Measurements from ENCODE around the gene GPR35.
A peak's percentile ranks its signal among the peaks of the same experiment; 100 is the strongest.
"Not testable (repeated sequence)": the region's sequence is repeated elsewhere in the genome, so short reads cannot be mapped to it uniquely, and the experiment has no call there.

The GPR35 gene

DNA sequence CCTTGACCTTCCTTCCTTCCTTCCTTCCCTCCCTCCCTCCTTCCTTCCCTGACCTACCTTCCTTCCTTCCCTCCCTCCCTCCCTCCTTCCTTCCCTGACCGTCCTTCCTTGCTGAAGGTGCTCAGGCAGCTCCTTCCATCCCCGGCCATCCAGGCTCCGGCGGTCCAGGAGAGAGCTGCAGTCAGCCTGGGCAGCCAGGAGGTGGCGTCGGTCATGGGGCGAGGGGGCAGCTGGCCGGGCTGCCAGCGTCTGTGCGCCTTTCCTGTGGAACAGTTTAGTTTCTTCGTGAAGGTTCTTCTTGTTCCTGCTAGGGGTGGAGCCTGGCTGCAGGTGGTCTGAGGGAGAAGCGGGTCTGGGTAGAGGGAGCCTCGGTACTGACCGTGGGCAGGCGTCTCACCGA, 15.7 kb downstream of the GPR35 start:
- DNase-seq = peak; percentile 3

DNA sequence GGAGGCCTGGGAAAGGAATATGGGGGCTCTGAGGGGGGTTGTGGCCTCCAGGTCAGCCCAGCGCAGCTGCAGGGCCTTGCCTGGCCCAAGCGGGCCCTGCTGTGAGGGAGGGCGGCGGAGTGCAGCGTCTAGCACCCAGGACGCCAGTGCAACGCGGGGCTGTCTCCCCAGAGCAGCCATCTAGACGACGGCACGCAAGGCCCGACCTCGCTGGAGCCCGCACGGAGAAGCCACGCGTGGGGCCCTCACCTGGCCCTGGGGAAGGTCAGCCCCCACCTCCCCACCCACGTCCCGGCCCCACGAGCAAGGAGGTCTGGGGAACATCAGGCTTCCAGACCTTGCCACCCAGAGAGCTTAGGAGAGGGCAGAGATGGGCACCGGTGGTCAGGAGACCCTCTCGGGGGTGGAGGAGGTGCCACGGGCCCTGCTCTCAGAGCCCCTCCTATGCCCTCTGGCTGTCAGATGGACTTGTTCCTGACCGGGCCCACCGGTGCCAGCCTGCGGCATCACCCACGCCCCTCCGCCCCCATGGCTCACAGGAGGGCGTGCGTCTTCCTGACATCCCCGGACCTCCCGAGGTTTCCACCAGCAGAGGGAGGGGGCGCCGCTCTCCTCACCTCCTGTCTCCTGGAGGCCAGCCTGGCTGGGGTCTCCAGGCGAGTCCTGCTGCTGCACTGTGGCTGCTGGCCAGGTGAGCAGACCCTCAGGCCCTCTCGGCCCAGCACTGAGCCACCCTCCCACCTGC, 17.0 kb downstream of the GPR35 start:
- DNase-seq = no peak

DNA sequence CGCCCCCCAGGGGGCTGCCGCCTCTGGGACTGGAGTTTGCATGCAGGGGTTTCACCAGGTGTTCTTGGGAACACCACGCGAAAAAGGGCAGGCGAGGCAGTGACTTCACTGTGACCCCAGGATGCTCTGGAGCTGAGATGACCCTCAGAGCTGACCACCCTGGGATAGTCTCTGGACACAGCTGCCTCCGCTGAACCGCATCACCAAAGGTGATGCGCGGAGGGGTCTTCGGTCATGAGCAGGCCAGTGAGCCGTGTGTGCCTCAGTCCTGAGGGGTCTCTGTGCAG, 17.5 kb downstream of the GPR35 start:
- DNase-seq = no peak

DNA sequence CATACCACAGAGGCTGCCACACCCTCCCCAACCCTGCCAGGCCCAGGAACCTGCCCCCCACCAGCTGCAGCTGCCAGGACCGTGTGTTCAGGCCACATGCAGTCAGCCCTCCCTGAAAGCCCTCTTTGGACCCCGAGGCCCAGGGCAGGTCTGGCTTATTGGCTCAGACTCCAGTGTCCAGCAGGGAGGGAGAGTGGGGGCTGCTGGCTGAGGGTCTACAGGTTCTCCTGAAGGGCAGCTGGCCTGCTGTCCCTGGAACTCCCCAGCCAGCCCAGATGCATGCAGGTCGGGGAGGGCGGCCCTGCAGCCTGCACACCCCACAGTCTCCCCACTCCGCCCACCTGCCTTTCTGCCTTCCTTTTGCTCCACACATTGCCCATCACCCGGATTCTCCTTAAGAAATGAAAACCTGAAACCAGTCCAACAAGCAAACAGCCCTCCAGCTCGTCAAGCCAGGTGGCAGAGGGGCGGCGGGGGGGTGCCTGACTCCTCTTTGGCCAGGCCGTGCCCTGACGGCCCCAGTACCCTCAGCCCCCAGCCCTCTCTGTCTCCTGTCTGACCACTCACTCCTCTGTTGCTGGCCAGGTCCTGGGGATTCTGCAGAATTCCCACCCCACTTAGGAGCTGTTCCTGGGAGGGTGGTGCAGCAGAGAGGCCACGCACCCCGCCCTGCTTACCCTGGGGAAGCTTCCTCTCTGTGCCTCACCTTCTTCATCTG, 18.0 kb downstream of the GPR35 start:
- DNase-seq = no peak

DNA sequence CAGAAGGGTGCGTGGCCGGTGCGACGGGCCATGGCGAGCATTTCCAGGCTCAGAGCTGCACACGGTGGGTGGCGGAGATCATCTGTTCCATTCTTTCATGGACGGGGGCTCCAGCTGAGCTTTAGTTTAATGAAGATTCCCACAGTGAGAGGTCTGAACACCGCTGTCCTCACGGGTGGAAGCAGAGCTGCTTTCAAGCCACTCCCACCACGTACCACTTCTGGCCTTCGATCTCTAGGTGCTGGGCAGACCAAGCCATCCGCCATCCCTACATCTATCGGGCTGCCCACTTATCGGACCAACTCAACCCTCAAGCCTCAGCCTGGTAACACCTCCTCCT, 18.5 kb downstream of the GPR35 start:
- no peak for DNase-seq

DNA sequence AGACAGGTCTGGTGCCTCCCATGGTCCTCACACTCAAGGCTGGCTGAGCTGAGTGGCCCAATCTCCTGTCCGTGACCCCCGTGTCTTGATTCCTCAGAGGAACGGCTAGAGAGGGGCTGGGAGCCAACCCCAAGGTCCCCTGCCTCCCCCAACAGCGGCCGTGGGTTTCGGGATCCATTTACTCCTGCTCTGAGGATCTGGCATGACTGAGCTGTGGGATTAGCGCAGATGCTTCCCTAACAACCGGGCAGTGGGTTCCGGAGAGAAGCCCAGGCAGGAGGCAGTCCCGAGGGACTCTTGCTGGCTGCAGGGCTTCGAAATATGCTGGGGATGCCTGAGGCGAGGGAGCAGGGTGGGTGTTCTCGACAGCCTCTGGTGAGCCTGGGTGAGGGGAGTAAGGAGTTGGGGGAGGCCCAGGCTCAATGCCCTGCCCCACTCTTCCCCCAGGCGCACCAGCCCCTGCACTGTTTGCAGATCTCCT, 18.9 kb downstream of the GPR35 start:
- no peak for DNase-seq

DNA sequence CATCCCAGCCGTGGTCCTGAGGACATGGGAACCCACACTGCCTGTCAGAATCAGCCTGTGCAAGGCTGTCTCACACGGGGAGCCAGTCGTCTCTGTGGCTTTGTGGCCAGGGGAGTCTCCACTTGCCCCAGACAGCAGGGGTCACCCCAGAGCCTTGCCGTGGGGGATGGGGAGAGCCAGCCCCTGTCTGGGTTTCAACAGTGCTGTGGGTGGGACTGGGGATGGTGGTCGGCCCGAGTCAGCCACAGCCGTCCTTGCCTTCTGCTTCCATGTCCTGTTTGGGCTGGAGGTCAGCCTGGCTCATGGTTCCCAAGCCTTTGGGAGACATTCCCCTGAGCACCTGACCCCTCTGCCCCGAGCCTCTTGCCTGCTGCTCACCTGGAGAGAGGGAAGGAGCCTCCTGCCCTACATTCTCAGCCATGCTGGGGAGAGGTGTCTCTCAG, 19.6 kb downstream of the GPR35 start:
- no peak for DNase-seq

DNA sequence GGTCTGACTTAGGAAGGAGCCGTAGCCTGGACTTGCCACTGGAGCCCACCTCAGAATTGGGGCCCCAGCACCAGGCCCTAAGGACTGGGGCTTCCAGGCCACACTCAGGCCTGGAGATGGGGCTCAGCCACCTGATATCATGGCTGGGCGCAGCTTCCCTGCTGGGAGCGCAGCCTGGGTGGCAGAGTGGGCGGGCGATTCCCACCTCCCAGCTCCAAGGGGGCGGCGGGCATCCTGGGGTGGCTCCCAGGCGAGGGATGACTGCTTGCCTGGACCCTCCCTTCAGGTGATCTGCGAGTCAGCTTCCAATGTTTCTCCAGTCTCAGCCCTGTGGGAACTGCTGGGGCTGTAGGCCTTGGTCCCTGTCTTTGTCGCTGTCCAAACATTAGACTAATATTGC, 20.1 kb downstream of the GPR35 start:
- DNase-seq = no peak

DNA sequence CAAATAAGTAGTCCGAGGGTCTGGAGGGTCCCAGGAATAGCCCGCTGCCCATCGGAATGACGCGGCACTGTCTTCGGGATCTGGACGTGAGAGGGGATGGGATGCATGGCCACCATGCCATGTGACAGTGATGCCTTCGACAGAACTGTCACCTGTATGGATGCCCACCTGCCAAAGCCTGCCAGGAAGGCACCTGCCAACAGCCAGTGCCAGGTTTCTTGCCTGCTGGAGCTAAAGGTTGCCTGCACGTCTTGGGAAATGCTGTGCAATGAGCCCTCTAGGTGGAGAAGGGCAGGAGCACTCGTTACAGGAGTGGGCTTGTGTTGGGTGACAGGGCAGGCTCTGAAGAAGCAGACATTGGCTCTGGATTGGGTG, 20.5 kb downstream of the GPR35 start:
- DNase-seq = no peak

DNA sequence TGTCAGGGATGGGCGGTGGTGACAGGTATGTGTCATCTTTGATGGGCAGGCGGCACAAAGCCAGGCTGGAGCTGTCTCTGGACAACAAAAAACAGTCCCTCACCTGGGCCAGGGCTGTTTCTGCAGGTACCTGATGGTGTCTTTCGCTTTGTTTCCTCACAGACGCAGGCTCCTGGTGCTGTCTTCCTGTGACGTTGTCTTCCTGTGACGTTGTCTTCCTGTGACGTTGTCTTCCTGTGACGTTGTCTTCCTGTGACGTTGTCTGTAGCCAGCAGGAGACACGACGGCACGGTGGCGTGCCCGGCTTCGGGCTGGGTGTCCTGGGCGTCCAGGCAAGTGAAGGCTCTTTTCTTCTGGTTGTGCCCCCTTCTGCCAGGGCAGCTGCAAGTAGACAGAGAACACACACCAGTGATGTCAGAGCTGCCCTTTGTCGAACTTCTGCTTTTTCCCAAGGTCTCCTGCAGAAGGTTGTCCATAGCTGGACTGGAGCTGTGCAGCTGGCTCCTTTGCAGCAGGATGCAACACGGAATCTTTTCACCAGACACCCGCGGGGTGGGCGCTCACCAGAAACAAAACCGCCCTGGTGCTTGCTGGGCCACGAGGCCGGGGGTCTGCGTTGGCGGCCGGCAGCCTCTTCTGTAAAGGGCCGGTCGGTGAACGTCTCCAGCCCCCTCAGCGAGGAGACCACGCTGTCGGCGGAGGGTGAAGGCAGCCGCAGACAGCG, 21.1 kb downstream of the GPR35 start:
- no peak for DNase-seq

DNA sequence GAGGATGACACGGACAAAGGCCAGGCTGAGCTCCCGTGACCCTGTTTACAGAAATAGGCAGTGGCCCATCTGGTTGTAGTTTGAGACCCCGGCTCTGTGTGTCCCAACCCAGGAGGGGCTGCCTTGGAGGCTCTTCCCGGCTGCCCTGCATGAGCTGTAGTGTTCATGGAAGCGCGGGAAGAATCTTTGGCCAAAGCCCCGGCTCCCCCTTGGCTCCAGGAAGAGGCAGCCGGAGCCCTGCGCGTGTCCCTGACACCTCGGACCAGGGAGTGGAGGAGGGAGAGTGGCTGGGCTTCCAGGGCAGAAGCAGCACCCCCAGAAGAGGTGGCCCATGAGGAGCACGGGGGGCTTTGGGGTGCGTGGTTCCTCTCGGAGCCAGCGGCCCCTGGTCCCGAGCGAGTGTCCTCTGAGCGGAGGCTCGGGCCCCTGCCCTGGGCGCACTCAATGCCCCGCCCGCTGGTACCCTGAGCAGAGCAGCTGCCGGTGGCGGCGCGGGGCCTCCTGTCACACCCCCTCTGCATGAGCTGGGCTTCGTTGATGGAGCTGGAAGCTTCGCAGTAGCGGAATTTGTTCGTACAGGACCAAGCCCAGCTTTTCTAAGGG, 21.7 kb downstream of the GPR35 start:
- no peak for DNase-seq

DNA sequence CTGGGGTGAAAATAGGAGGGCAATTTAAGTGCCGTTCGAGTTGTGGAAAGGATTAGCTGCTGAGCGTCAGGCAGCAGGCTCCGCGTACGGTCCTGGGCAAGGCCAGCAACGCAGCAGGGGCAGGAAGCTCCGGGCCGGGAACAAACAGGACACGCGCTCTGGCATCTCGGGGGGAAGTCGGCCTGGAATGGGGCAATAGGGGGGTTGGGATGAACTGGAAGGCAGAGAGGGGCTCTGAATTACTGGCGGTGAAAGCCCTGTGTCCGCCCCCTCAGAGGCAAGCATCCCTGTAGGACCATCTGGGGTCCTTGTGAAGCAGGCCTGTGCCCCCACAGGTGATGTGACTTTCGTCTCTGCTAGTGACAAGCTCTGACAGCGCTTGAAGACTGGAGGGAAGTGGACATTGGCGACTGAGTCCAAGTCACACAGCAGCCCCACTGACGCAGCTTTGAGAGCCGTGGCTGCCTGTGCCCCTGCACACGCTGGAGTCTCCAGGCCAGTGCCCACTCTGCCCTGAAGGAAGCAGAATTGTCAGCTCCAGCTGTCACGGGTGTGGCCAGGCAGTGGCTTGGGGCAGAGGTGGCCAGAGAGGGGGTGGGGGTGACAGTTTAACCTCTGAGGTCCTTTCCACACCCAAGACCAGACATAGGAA, 22.3 kb downstream of the GPR35 start:
- DNase-seq = no peak

DNA sequence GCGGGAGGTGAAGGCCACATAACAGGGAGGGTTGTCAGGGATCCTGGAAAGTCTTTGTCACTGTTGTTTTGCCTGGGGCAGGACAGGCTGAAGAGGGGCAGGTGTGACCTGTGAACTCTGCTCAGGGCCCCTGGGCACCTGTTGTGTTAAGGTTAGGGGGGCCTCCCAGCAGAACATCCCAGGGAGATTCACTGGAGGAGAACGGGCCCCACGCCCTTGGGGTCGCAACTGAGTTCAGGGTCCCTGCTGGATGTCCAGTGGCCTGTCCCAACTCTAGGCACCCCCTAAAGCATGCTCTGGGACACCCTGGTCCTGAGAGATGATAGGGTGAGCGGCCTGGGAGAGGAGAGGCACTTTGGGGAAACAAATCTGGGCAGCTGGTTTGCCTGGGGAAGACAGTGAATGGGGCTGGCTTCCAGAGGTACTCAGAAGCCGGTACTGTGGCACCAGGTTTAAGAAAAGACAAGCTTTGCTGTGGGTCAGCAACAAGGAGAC, 22.9 kb downstream of the GPR35 start:
- DNase-seq = no peak

DNA sequence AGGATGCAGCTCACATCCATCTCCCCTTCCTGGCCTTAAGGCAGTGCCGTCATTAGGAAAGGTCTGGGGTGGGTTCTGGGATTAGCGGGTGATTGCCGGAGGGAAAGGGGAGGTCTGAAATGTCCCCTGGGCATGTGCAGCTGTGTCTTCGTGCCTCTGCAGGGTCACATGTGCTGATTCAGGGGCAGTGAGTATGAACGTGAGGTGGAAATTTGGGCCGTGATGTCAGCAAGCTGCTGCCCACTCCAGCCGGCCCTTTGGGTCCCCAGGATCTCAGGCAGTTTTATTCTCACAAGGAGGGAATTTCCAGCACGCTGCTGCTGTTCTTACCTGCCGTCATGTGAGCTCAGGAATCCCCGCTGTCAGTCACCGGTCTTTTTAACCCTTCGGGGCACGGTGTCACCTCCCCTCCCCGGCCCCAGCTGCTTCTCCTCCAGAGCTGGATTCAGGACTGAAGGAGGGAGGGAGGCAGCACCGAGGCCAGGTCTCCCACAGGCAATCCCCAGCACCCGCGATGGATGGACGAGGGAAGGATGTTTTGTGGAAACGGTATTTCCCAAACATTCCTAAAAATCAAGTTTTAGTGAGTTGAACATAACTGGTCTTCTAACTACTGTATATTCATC, 23.5 kb downstream of the GPR35 start:
- no peak for DNase-seq

DNA sequence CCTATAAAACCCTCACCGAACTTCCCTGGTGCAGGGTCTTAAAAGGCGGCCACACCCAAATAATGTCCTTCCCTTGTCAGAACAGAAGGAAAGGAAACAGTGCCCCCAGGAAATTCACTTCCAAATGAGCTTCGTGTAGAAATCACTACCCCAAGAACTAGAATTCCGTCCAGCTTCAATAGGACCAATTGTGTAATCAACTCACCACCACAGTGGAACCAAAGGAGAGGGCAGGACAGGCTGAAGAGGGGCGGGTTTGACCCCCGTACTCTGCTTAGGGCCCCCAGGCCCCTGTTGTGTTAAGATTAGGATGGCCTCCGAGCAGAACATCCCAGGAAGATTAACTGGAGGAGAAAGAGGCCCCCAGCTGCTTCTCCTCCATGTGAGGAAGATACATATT, 24.1 kb downstream of the GPR35 start:
- no peak for DNase-seq

DNA sequence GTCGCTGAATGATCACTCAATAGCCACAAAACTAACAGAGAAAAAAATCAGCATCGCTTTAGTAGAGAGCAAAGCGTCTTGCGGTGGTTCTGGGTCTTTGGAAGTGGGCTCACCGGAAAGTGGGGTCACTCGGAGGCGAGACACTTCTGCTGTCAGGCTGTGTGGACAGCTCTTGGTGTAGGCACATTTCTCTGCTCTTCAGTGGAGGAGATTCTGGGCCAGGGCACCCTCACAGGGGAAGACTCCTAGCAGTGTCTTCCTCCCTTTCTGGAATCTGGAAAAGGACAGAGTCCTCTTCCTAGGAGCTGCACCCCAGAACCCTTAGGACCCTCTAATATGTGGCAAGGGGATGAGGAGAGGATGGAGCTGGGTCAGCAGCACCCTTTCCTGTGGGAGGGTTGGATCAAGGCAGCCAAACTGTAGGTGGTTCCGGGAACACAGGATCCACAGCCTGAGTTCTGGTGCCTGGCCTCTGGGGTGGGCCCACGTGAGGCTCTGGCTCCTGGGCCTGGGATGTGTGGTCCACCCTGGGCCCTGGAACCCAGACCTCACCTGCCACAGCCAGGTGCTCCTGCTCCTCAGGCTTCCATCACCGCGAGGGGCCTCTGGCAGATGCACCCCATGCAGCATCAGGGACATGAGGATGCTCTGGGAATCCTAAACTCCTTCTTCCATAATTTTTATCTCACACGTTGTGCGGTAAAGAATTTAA, 25.1 kb downstream of the GPR35 start:
- DNase-seq = no peak

DNA sequence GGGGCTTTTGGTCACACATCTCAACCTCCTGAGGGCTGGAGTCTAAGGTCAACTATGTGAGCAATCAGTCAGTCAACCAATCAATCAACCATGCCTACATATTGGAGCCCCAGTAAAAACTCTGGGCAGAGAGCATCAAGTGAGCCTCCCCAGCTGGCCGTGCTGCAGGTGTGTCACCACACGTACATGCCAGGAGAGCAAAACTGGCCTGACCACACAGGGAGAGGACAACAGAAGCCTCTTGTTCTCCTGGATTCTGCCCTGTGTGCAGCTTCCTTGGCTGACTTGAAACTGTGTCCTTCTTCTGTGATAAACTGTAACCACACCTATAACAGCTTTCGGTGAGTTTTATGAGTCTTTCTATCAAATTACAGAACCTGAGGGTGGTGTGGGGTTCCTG, 25.9 kb downstream of the GPR35 start:
- DNase-seq = no peak

DNA sequence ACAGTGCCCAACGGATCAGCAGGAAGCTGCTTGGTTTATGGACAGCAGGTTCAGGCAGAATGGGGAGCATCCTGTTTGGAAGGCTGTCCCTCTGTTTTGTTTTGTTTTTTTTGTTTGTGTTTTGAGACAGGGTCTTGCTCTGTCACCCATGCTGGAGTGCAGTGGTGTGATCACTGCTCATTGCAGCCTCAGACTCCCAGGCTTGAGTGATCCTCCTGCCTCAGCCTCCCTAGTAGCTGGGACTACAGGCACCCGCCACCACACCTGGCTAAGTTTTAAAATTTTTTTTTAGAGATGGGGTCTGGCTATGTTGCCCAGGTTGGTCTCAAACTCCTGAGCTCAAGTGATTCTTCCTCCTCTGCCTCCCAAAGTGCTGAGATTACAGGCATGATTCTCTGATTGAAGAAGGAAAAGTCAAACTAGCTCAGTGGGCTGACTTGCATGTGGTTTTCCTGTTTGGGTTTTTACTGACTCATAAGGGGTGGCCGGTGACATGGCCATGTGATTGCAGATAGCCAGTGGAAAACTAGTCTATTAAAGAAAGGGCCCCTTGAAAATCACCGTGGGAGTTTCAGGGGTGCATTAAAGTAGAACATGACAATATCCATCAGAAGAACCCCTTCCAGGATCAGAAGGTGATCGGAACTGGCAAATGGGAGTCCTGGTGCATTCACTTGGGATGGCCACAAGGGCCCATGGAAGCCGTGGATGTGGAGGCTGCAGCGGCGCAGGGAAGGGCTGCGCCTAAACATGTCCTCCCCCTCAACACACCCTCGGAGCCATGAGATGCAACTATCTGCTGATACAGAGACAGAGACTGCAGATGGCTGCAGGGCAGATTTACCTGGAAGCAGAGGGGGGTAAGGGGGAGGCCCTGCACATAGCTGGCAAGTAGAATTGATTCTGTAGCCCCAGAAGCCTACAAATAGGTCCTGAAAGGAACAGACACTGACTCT, 30.9 kb downstream of the GPR35 start:
- DNase-seq = no peak

DNA sequence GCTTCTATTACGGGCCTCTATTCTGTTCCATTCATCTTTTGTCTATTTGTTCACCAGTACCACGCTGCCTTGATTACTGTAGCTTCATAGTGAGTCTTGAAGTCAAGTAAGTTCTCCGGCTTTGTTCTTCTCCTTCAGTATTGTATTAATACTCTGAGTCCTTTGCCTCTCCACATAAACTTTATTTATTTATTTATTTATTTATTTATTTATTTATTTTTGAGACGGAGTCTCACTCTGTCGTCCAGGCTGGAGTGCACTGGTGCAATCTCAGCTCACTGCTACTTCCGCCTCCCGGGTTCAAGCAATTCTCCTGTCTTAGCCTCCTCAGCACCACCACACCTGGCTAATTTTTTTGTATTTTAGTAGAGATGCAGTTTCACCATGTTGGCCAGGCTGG, 34.6 kb downstream of the GPR35 start:
- DNase-seq = not testable (repeated sequence)

DNA sequence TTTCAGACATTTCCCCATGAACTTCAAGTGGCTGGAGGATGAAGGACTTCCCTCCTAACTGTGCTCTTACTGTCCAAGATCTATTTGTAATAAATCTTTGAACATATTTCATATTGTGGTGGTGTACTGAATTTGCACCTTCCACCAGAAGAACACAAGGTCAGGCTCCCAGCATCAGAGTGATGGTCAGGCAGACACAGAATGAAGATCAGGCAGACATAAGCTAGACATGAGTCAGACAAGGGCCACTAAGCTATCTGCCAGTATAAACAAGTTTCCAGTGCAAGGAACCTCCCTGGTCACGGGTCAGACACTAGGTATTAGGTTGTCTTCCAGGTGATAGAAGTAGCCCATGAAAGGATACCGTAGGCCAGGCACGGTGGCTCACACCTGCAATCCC, 37.4 kb downstream of the GPR35 start:
- no peak for DNase-seq

All from DMS79 treated with DMSO at 0.1 percent for 48 hours (cell line).